GM12878 (cell line): Measurements from ENCODE around the gene MAP1LC3B. TPM values are rescaled to one million over a fixed set of nuclear protein-coding genes. Genes with fewer than 3 reads are reported as not detected.

Experiments
- ATAC-seq: fragments of 200-7000 bp; cut with Tn5 transposase; 3 replicates; pipeline ENCODE4 v1.9.1; 2020; ENCODE audit warnings: mild to moderate bottlenecking, moderate library complexity
- BruUV-seq: library from RNA; stranded (reverse); fragments of 400-500 nt; replicated peaks from 2 replicates; lab custom pipeline; 2021; lab: Mats Ljungman, UMichigan
- CTCF ChIA-PET: fragments of 300-600 bp; sonication (Branson Sonifier 250); formaldehyde crosslinking; extraction: SDS; loops from one replicate; lab custom pipeline; 2021; ENCODE audit warnings: inconsistent platforms; lab: Yijun Ruan, JAX
- POLR2A ChIA-PET: fragments of 350-600 bp; formaldehyde crosslinking; extraction: SDS; loops from one replicate; lab custom pipeline; 2021; ENCODE audit warnings: inconsistent platforms; lab: Charles Lee
- RAD21 ChIA-PET: fragments of 300-600 bp; sonication (Branson Sonifier 250); formaldehyde crosslinking; loops from one replicate; lab custom pipeline; 2023; ENCODE audit warnings: antibody characterized with exemption; ENCODE audit not compliant: unreplicated experiment; lab: Charles Lee
- SMC1A ChIA-PET: fragments of 300-600 bp; sonication (Branson Sonifier 250); formaldehyde crosslinking; loops from one replicate; lab custom pipeline; 2023; ENCODE audit not compliant: unreplicated experiment, uncharacterized antibody; lab: Charles Lee
- DNase-seq: peaks from one replicate; pipeline ENCODE4 v3.0.0-alpha.2; 2011; ENCODE audit warnings: low read depth, low spot score
- FAIRE-seq: peaks from 3 replicates; lab custom pipeline; 2011; peaks lifted over from hg19 to GRCh38; lab: Jason Lieb, UNC
- H2AFZ ChIP-seq: 2 replicates; pipeline ENCODE4 v1.6.0; 2011; ENCODE audit warnings: low read depth, low read length, control low read depth; ENCODE audit not compliant: control insufficient read depth
- H3K27ac ChIP-seq: 2 replicates; pipeline ENCODE4 v1.5.1; 2011; ENCODE audit warnings: control low read depth; ENCODE audit not compliant: control insufficient read depth, insufficient read depth
- H3K27me3 ChIP-seq, 2 experiments: replicated peaks in 1 of 2; 2 replicates each; pipeline versions ENCODE4 v1.6.0 to v1.6.1; 2011; ENCODE audit warnings: low read length in 1 of 2; ENCODE audit not compliant: control insufficient read depth in 2 of 2, insufficient read depth in 2 of 2
- H3K36me3 ChIP-seq, 2 experiments: 2 replicates each; pipeline ENCODE4 v1.5.1; 2011; ENCODE audit warnings: low read length in 1 of 2; ENCODE audit not compliant: control insufficient read depth in 2 of 2, insufficient read depth in 2 of 2
- H3K4me1 ChIP-seq: 2 replicates; pipeline ENCODE4 v1.6.1; 2011; ENCODE audit warnings: mild to moderate bottlenecking, low read length, moderate library complexity, mixed read lengths; ENCODE audit not compliant: control insufficient read depth, insufficient read depth
- H3K4me2 ChIP-seq: 2 replicates; pipeline ENCODE4 v1.6.0; 2011; ENCODE audit warnings: control low read depth; ENCODE audit not compliant: control insufficient read depth, insufficient read depth
- H3K4me3 ChIP-seq: fragments of 200-600 bp; sonication (generic); 2 replicates; pipeline ENCODE4 v1.5.1; 2016
- H3K79me2 ChIP-seq: 2 replicates; pipeline ENCODE4 v1.6.0; 2011; ENCODE audit warnings: low read length; ENCODE audit not compliant: control insufficient read depth, insufficient read depth
- H3K9ac ChIP-seq: 2 replicates; pipeline ENCODE4 v1.8.0; 2011; ENCODE audit warnings: low read length, control low read depth, mixed read lengths; ENCODE audit not compliant: control insufficient read depth, insufficient read depth
- H3K9me3 ChIP-seq: replicated peaks from 3 replicates; pipeline ENCODE4 v1.5.1; 2011; ENCODE audit warnings: mild to moderate bottlenecking, low read length; ENCODE audit not compliant: control insufficient read depth, insufficient read depth
- H4K20me1 ChIP-seq: 2 replicates; pipeline ENCODE4 v1.6.0; 2011; ENCODE audit not compliant: control insufficient read depth, insufficient read depth
- CHD2 ChIP-seq: IDR thresholded peaks from 2 replicates; pipeline ENCODE4 v1.6.1; 2011; ENCODE audit warnings: low read depth, low read length, improper control_type of control experiment, borderline replicate concordance
- EGR1 ChIP-seq, 2 experiments: IDR thresholded peaks; 1 replicate in 1 of 2; 2 replicates in 1 of 2; pipeline ENCODE4 v1.6.1; 2011 to 2012; ENCODE audit warnings: low read depth in 2 of 2, low read length in 2 of 2, borderline replicate concordance in 1 of 2, mild to moderate bottlenecking in 1 of 2, moderate library complexity in 1 of 2
- IKZF1 ChIP-seq: fragments of 450-650 bp; conservative IDR thresholded peaks from 2 replicates; pipeline ENCODE4 v1.6.1; 2017; ENCODE audit warnings: antibody characterized with exemption, mild to moderate bottlenecking
- JUND ChIP-seq: IDR thresholded peaks from 2 replicates; pipeline ENCODE4 v1.6.1; 2012; ENCODE audit warnings: low read depth, mild to moderate bottlenecking, low read length, improper control_type of control experiment, moderate library complexity
- KLF5 ChIP-seq: fragments of 450-650 bp; IDR thresholded peaks from 2 replicates; pipeline ENCODE4 v1.6.1; 2014; ENCODE audit warnings: mild to moderate bottlenecking; ENCODE audit not compliant: partially characterized antibody
- MEF2B ChIP-seq: fragments of 450-650 bp; IDR thresholded peaks from 2 replicates; pipeline ENCODE4 v1.6.1; 2018; ENCODE audit warnings: mild to moderate bottlenecking, moderate library complexity; ENCODE audit not compliant: partially characterized antibody, poor library complexity, severe bottlenecking
- MYB ChIP-seq: fragments of 150-350 bp; IDR thresholded peaks from 2 replicates; pipeline ENCODE4 v1.6.1; 2014; ENCODE audit warnings: mild to moderate bottlenecking, low read depth, low read length, borderline replicate concordance
- NFYA ChIP-seq: IDR thresholded peaks from 2 replicates; pipeline ENCODE4 v1.6.1; 2011; ENCODE audit warnings: low read depth, mild to moderate bottlenecking, low read length, improper control_type of control experiment, borderline replicate concordance
- NKRF ChIP-seq: fragments of 450-650 bp; conservative IDR thresholded peaks from 2 replicates; pipeline ENCODE4 v1.6.1; 2017; ENCODE audit warnings: mild to moderate bottlenecking, moderate library complexity
- NR2F1 ChIP-seq: fragments of 450-650 bp; conservative IDR thresholded peaks from 2 replicates; pipeline ENCODE4 v1.6.1; 2017; ENCODE audit warnings: mild to moderate bottlenecking
- PML ChIP-seq: IDR thresholded peaks from 2 replicates; pipeline ENCODE4 v1.6.1; 2012; ENCODE audit warnings: low read length, inconsistent platforms
- RCOR1 ChIP-seq: conservative IDR thresholded peaks from 2 replicates; pipeline ENCODE4 v1.6.1; 2012; ENCODE audit warnings: low read depth, low read length, improper control_type of control experiment
- RUNX3 ChIP-seq: IDR thresholded peaks from 2 replicates; pipeline ENCODE4 v1.6.1; 2012; ENCODE audit warnings: low read length, inconsistent platforms
- SREBF2 ChIP-seq: IDR thresholded peaks from 2 replicates; pipeline ENCODE4 v1.6.1; 2012; ENCODE audit warnings: mild to moderate bottlenecking, low read length
- SUPT20H ChIP-seq: IDR thresholded peaks from 2 replicates; pipeline ENCODE4 v1.6.1; 2011; ENCODE audit warnings: low read depth, mild to moderate bottlenecking, low read length, moderate library complexity, borderline replicate concordance; ENCODE audit not compliant: control insufficient read depth
- ZBTB4 ChIP-seq: fragments of 450-650 bp; formaldehyde crosslinking; IDR thresholded peaks from 2 replicates; pipeline ENCODE4 v1.4.0; 2022; ENCODE audit warnings: mild to moderate bottlenecking, moderate library complexity
- ZNF622 ChIP-seq: fragments of 450-650 bp; IDR thresholded peaks from 2 replicates; pipeline ENCODE4 v1.6.1; 2017; ENCODE audit warnings: mild to moderate bottlenecking, inconsistent platforms
- WGBS: methylation state at CpG from one replicate; pipeline ENCODE4 v1.1.6; 2016; ENCODE audit warnings: low lambda C conversion rate; ENCODE audit not compliant: insufficient replicate concordance, insufficient coverage; ENCODE audit errors: missing lambda C conversion rate; 5-methylcytosine and 5-hydroxymethylcytosine counted together
- in situ Hi-C: fragments of 300-500 bp; cut with MboI; formaldehyde crosslinking; loops from 9 replicates; pipeline ENCODE4 v1.14.3; 2018; ENCODE audit warnings: mixed read lengths
- intact Hi-C: fragments of 100-400 bp; cut with micrococcal nuclease; formaldehyde crosslinking; loops from one replicate; pipeline ENCODE4 v1.14.2; 2022; ENCODE audit not compliant: unreplicated experiment
- polyA plus RNA-seq, 11 experiments: library from polyadenylated mRNA; depleted of rRNA in 4 of 11; unstranded in 6 of 11; stranded (reverse) in 5 of 11; fragments of >200 nt; fragmentation: Nextera tagmentation in 4 of 11; fragmentation: Illumina TruSeq in 1 of 11; extraction: Ambion mirVana in 4 of 11; extraction: Trizol in 1 of 11; gene quantifications; 1 replicate in 1 of 11; 2 replicates in 10 of 11; pipeline versions ENCODE4 v1.2.1 to v1.2.3, GENCODE V29; 2011 to 2016; ENCODE audit warnings: inconsistent platforms in 2 of 11, missing spikeins in 2 of 11, low read depth in 1 of 11
- total RNA-seq, 4 experiments: library from RNA; depleted of rRNA in 3 of 4; stranded (reverse); fragments of >200 nt in 3 of 4; fragmentation: Illumina TruSeq in 1 of 4; extraction: Trizol in 1 of 4; gene quantifications; 2 replicates each; pipeline versions ENCODE4 v1.2.1 to v1.2.3, GENCODE V29; 2013 to 2021
- TF ChIP-seq, protein P1 (sequence below): fragments of 450-650 bp; IDR thresholded peaks from 2 replicates; pipeline ENCODE4 v1.6.1; 2016; ENCODE audit warnings: mild to moderate bottlenecking

The MAP1LC3B gene
- total and polyA plus RNA-seq, 10 of the 15 experiments (the other 5 are each of a cell fraction or from before 2014, with no cell fraction given), result 6.1 to 42.8 (median 13.7) TPM

- no peak overlapping the region for H3K9ac ChIP-seq
- ChIA-PET CTCF (no interaction called here), POLR2A (no interaction called here), RAD21 (no interaction called here), SMC1A (no interaction called here)
- in situ Hi-C loops (no loop called here), intact Hi-C loops (no loop called here)
- FAIRE-seq, result no peak
- BruUV-seq, result no TSS peak
- no peaks in the 10 kb centered on the region for H3K79me2 ChIP-seq
- H3K27ac ChIP-seq, result no peak overlapping the region
- no peaks in the 10 kb centered on the region for H3K4me1 ChIP-seq
- TF ChIP-seq MEF2B, result no peak
- TF ChIP-seq ZNF622, result no peak
- no peak for TF ChIP-seq KLF5
- TF ChIP-seq SREBF2, result no peak
- TF ChIP-seq JUND, result no peak
- TF ChIP-seq NFYA, result no peak
- TF ChIP-seq, protein P1, sequence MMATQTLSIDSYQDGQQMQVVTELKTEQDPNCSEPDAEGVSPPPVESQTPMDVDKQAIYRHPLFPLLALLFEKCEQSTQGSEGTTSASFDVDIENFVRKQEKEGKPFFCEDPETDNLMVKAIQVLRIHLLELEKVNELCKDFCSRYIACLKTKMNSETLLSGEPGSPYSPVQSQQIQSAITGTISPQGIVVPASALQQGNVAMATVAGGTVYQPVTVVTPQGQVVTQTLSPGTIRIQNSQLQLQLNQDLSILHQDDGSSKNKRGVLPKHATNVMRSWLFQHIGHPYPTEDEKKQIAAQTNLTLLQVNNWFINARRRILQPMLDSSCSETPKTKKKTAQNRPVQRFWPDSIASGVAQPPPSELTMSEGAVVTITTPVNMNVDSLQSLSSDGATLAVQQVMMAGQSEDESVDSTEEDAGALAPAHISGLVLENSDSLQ, result no peak
- no peak for TF ChIP-seq EGR1 (IDR thresholded peaks at IDR 0.05; ENCODE audit: borderline replicate concordance in 1 of 2, low read depth in 2 of 2, low read length in 2 of 2)
- no peak for TF ChIP-seq IKZF1
- no peak for TF ChIP-seq PML
- TF ChIP-seq SUPT20H, result no peak
- TF ChIP-seq CHD2, result no peak
- TF ChIP-seq MYB, result no peak
- TF ChIP-seq RUNX3, result no peak
- TF ChIP-seq NR2F1, result no peak
- no peak for TF ChIP-seq RCOR1
- no peak for TF ChIP-seq ZBTB4 (CRISPR knock-in tag)
- no peak for TF ChIP-seq NKRF
- no peaks in the 10 kb centered on the region for H4K20me1 ChIP-seq
- DNase-seq, result no peak
- no peak overlapping the region for H2AFZ ChIP-seq
- H3K36me3 ChIP-seq, result no peaks in the 10 kb centered on the region
- WGBS, result 72% methylated on average over 14 of the region's 14 CpGs
- no peak overlapping the region for H3K4me2 ChIP-seq
- H3K27me3 ChIP-seq, result peaks cover 0 to 4% of the 10 kb centered on the region in 2 experiments; a peak in 3 of 4 replicates
- no peak for ATAC-seq
- H3K4me3 ChIP-seq, result no peak overlapping the region
- no peaks in the 10 kb centered on the region; the same call in 2 of the 3 replicates for H3K9me3 ChIP-seq
These were observed 45.2 kb downstream of the MAP1LC3B start for GRCh38 chr16:87437327-87437726.
